HepG2 (cell line): ENCODE measurements around the gene CDKN2AIP. TPM values are rescaled to one million over a fixed set of nuclear protein-coding genes. Genes with fewer than 3 reads are reported as not detected.
A peak's percentile ranks its signal among the peaks of the same experiment; 100 is the strongest.

Experiments used
- DPF2 ChIP-seq: sonication (generic); formaldehyde crosslinking; IDR thresholded peaks from 2 replicates; pipeline ENCODE4 v1.4.0; 2020; ENCODE audit warnings: mild to moderate bottlenecking, low read depth, missing genetic modification reagents, borderline replicate concordance
- polyA plus RNA-seq, 8 experiments: library from polyadenylated mRNA; depleted of rRNA in 3 of 8; stranded (reverse) in 7 of 8; unstranded in 1 of 8; fragments of >200 nt; fragmentation: Illumina TruSeq in 4 of 8; extraction: Trizol in 4 of 8; gene quantifications; 2 replicates each; pipeline versions ENCODE4 v1.2.1 to v1.2.3, GENCODE V29; 2011 to 2016; ENCODE audit warnings: low read depth in 4 of 8, missing spikeins in 1 of 8, mixed read lengths in 1 of 8; ENCODE audit not compliant: insufficient read depth in 1 of 8
- total RNA-seq, 5 experiments: library from RNA; depleted of rRNA; stranded (reverse); fragments of >200 nt; fragmentation: Illumina TruSeq; extraction: Trizol; gene quantifications; 2 replicates each; pipeline ENCODE4 v1.2.3, GENCODE V29; 2016; ENCODE audit warnings: low read depth in 1 of 5
- TF ChIP-seq, protein P1 (sequence below): sonication (generic); formaldehyde crosslinking; IDR thresholded peaks from 2 replicates; pipeline ENCODE4 v1.5.0; 2020; ENCODE audit warnings: mild to moderate bottlenecking, missing genetic modification reagents
- TF ChIP-seq, protein P2 (sequence below): sonication (generic); formaldehyde crosslinking; IDR thresholded peaks from 2 replicates; pipeline ENCODE4 v1.9.0; 2021; ENCODE audit warnings: mild to moderate bottlenecking, missing genetic modification reagents

Gene CDKN2AIP
- total and polyA plus RNA-seq, 2 of the 13 experiments (the other 11 are each of a cell fraction or from before 2014, with no cell fraction given) = 17.0 to 18.7 TPM

DNA sequence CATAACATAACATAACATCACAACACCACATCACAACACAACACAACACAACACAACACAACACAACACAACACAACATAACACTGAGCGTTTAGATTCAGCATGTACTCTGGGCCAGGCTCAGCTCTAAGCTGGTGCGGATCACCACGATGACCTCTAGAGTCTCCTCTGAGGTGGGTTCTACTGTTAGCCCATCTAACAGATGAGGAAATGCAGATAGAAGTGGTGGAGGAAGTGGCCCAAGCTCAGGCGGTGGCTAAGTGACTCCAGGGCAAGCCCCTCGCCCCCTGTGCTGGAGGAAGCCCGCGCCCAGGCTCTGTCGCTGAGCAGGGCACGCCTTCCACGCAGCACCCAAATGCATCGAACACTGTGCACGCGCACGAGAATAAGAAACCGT lies 45.3 kb upstream of the CDKN2AIP start (continued):
- TF ChIP-seq, protein P1, sequence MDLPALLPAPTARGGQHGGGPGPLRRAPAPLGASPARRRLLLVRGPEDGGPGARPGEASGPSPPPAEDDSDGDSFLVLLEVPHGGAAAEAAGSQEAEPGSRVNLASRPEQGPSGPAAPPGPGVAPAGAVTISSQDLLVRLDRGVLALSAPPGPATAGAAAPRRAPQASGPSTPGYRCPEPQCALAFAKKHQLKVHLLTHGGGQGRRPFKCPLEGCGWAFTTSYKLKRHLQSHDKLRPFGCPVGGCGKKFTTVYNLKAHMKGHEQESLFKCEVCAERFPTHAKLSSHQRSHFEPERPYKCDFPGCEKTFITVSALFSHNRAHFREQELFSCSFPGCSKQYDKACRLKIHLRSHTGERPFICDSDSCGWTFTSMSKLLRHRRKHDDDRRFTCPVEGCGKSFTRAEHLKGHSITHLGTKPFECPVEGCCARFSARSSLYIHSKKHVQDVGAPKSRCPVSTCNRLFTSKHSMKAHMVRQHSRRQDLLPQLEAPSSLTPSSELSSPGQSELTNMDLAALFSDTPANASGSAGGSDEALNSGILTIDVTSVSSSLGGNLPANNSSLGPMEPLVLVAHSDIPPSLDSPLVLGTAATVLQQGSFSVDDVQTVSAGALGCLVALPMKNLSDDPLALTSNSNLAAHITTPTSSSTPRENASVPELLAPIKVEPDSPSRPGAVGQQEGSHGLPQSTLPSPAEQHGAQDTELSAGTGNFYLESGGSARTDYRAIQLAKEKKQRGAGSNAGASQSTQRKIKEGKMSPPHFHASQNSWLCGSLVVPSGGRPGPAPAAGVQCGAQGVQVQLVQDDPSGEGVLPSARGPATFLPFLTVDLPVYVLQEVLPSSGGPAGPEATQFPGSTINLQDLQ (CRISPR knock-in tag) = no peak
- TF ChIP-seq, protein P2, sequence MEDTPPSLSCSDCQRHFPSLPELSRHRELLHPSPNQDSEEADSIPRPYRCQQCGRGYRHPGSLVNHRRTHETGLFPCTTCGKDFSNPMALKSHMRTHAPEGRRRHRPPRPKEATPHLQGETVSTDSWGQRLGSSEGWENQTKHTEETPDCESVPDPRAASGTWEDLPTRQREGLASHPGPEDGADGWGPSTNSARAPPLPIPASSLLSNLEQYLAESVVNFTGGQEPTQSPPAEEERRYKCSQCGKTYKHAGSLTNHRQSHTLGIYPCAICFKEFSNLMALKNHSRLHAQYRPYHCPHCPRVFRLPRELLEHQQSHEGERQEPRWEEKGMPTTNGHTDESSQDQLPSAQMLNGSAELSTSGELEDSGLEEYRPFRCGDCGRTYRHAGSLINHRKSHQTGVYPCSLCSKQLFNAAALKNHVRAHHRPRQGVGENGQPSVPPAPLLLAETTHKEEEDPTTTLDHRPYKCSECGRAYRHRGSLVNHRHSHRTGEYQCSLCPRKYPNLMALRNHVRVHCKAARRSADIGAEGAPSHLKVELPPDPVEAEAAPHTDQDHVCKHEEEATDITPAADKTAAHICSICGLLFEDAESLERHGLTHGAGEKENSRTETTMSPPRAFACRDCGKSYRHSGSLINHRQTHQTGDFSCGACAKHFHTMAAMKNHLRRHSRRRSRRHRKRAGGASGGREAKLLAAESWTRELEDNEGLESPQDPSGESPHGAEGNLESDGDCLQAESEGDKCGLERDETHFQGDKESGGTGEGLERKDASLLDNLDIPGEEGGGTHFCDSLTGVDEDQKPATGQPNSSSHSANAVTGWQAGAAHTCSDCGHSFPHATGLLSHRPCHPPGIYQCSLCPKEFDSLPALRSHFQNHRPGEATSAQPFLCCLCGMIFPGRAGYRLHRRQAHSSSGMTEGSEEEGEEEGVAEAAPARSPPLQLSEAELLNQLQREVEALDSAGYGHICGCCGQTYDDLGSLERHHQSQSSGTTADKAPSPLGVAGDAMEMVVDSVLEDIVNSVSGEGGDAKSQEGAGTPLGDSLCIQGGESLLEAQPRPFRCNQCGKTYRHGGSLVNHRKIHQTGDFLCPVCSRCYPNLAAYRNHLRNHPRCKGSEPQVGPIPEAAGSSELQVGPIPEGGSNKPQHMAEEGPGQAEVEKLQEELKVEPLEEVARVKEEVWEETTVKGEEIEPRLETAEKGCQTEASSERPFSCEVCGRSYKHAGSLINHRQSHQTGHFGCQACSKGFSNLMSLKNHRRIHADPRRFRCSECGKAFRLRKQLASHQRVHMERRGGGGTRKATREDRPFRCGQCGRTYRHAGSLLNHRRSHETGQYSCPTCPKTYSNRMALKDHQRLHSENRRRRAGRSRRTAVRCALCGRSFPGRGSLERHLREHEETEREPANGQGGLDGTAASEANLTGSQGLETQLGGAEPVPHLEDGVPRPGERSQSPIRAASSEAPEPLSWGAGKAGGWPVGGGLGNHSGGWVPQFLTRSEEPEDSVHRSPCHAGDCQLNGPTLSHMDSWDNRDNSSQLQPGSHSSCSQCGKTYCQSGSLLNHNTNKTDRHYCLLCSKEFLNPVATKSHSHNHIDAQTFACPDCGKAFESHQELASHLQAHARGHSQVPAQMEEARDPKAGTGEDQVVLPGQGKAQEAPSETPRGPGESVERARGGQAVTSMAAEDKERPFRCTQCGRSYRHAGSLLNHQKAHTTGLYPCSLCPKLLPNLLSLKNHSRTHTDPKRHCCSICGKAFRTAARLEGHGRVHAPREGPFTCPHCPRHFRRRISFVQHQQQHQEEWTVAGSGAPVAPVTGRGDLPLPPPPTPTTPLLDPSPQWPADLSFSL (CRISPR knock-in tag) = peak; percentile 86; the same call in 1 of the 2 replicates
- TF ChIP-seq DPF2 (CRISPR knock-in tag) = no peak
